GM21447 (cell line): Measurements from ENCODE around the gene ZDHHC24.

Experiments
- ATAC-seq: cut with Tn5 transposase; IDR thresholded peaks from one replicate; pipeline ENCODE4 v1.9.1; 2021; ENCODE audit not compliant: unreplicated experiment

ZDHHC24 gene

DNA sequence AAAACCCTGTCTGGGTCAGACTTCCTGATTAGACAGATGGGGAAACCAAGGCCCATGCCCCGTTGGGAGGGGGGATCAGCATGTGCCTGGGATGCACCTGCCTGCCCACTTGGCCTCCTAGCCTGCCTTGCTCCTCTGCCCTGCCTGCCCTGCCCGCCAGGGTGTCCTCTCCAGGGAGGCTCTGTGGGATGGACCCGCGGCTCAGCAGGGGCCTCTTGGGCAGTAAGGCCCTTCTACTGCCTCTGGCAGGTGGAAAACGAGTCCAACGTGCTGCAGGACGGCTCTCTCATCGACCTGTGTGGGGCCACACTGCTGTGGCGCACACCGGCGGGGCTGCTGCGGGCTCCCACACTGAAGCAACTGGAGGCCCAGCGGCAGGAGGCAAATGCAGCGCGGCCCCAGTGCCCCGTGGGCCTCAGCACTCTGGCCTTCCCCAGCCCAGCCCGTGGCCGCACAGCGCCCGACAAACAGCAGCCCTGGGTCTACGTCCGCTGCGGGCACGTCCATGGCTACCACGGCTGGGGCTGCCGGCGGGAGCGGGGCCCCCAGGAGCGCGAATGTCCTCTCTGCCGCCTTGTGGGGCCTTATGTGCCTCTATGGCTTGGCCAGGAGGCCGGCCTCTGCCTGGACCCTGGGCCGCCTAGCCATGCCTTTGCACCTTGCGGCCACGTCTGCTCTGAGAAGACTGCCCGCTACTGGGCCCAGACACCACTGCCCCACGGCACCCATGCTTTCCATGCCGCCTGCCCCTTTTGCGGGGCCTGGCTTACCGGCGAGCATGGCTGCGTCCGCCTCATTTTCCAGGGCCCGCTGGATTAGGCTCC, 70.3 kb downstream of the ZDHHC24 start:
- no peak for ATAC-seq

DNA sequence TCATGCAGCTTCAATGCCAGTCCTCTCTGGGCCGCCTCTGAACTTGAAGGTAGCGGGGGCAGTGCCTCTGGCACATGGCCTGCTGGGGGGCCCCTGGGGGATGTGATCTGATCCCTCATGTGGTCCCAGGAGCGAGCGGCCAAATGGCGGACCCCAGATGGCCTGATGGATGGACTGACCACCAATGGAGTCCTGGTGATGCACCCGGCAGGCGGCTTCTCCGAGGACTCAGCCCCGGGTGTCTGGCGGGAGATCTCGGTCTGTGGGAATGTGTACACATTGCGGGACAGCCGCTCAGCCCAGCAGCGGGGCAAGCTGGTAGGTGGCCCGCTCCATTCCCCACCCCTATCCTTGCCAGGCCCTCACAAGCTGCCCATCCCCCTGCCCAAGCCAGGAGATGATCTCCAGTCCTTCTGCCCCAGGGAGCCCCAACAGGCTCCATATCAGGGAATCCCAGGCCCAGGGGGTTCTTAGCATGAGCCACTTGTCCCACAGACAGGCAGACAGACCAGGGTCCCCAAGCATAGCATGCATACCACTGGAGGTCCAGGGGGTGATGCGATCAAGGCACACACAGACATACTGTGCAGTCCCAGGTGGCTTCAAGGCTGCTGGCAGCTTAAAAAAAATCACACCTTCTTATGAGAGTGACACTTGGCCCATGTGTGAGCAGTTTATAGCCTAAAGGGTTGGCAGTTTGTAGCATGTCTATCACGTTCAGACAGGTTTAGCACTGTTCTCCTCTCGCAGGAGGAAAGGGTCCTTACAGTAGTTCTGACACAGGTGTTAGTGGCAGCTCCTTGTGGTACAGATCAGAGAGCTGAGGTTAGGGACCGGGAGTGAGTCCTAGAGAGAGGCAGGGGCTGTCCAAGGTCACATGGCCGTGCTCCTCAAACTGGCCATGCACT, 72.0 kb downstream of the ZDHHC24 start:
- ATAC-seq: no peak

DNA sequence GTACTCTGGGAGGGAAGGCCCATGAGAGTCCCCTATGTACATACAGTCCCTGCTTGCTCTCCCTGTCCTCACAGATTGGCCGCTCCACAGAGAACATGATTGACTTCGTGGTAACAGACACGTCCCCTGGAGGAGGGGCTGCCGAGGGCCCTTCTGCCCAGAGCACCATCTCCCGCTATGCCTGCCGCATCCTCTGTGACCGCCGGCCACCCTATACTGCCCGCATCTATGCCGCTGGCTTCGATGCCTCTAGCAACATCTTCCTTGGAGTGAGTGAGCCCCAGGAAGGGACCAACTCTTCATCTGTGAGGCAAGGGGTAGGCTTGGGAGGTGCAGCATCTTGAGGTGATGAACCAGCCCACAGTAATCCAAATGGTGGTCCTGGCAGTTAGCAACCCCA, 72.7 kb downstream of the ZDHHC24 start:
- no peak for ATAC-seq

DNA sequence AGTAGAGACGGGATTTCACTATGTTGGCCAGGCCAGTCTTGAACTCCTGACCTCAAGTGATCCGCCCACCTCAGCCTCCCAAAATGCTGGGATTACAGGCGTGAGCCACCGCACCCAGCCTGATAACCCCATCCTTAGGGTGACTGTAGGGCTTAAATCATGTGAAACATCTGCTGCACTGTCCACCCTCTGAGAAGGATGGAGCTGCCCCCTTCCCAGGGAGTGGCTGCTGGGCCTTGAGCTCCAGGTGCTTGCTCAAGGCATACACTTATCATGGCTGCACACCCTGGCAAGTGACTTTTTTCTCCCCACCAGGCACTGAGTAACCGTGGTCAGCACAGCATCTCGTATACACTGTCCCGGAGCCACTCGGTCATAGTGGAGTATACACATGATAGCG, 73.8 kb downstream of the ZDHHC24 start:
- ATAC-seq: no peak

DNA sequence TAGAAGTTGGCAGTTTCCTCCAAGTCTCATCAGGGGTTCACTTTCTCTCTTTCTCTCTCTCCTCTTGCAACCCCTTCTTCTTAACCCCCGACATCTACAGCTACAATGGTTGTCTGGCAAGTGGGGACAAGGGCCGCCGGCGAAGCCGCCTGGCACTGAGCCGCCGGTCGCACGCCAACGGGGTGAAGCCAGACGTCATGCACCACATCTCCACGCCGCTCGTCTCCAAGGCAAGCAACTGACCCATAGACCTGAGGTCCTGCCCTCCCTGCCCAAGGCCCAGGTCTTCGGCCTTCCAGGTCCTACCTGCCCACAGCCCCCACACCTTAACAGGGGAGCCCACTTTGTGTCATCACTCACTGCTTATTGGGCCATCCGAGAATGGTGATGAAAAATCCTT, 74.7 kb downstream of the ZDHHC24 start:
- no peak for ATAC-seq
